ENCODE measurements around the gene G3BP2.

The G3BP2 gene

GRCh38 chr4:75637827-75638226 lies 35.4 kb downstream of the G3BP2 start:
- DNase-seq (ENCODE audit: low read depth): no peak

GRCh38 chr4:75637176-75637575 lies 36.0 kb downstream of the G3BP2 start:
- no peak for DNase-seq (ENCODE audit: low read depth)

- no peak for DNase-seq (ENCODE audit: low read depth)
Measured at GRCh38 chr4:75634951-75635350, 38.3 kb downstream of the G3BP2 start.

GRCh38 chr4:75634281-75634680 lies 38.9 kb downstream of the G3BP2 start:
- no peak for DNase-seq (ENCODE audit: low read depth)

DNA sequence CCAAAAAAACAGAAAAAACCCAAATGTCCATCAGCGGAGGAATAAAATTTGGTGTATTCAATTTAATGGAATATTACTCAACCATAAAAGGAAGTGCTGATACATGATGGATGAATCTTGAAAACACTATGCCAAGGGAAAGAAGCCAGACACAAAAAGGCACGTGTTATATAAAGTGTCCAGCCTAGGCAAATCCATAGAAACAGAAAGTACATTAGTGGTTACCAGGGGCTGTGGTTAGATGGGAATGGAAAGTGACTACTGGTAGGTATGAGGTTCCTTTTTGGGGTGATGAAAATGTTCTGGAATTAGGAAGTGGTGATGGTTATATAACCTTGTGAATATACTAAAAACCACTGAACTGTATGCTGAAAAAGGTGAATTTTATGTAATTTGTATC lies 39.4 kb downstream of the G3BP2 start:
- no peak for DNase-seq (ENCODE audit: low read depth)

DNA sequence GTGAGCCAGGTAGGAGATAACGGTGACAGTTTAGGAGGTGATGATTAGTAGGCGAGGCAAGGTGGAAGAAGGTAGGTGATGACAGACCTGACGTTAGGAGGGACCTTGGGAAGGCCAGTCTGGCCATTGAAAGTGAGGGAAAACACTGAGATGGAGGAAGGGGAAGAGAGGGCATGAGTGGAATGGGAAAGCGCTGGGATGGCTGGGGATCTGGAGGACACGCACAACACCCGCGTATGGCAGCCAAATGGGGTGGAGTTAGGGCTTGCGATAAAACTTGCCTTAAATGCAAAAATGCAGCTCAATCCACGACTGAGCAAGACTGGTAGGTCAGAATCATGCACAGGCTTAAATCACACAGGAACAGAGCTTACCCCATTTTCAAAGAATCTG lies 42.3 kb downstream of the G3BP2 start:
- no peak for DNase-seq (ENCODE audit: low read depth)

DNA sequence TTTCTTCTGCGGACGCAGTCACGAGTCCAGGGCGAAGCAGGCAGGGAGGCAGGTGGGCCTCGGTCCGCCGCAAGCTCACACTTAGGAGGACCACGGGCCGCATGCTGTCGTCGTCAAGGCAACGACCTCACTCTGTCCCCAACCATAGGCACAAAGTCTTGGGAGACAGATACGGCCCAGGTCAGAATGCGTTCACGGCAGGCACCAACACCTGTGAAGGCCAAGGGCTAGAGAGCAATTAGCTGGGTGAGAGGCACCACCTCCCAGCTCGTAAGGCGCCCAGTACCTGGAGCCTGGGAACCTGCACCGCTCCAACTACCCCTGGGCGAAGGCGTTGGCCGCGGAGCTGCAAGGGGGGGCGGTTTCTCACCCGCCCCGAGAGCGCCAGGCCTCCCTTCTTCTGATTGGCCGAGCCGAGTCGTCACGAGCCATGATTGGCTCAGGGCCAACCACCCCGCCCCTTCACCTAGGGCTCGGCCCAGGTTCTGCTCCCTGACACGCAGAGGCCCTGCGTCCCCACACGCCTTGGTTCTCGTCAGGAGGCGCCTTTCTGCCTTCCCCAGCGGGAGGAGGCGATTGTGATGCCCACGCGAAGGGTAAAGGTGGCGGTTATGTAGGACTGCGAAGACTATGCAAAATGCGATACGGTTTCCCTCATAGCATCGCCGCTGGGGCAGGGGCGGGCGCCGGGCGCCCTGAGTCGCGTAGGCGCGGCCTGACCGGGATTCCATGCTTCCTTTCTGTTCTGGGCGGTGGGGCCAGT lies 42.9 kb downstream of the G3BP2 start, which contains the start of gene CDKL2:
Gene CDKL2, minus strand, starts transcription at position 355 of the 763 bp plus-strand sequence. CDS start 4,540 bp downstream, outside the sequence.
- DNase-seq (ENCODE audit: low read depth): peak; percentile 92

DNA sequence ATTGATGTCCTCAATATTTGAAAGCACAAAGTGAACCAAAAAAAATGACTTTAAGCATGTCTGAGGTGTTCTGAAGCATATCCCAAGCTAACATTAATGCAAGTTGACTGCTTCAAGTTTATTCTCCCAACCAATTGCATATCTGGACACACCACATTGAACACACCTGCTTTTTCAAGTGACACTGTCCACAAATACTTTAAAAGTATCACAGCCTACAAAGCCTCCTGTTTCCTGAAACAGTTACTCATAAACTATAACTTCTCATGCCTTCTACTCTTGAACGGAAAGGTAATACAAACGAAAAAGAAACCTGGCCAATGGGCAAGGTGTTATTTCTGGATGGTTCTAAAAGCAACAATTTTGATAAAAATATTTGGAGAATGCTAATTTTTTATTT lies 44.0 kb downstream of the G3BP2 start:
- DNase-seq (ENCODE audit: low read depth): no peak

DNA sequence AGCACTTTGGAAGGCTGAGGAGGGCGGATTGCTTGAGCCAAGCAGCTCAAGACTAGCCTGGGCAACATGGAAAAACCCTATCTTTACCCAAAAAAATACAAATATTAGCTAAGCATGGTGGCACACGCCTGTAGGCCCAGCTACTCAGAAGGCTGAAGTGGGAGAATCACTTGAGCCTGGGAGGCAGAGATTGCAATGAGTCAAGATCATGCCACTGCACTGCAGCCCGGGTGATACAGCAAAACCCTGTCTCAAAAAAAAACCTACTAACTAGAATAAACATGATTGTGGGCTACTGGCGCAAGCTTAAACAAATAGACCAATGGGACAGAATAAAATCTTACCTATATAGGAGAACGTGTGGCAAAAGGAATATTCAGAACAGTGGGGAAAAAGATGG lies 50.2 kb downstream of the G3BP2 start:
- no peak for DNase-seq (ENCODE audit: low read depth)

GRCh38 chr4:75621715-75622114 lies 51.5 kb downstream of the G3BP2 start:
- DNase-seq (ENCODE audit: low read depth): no peak

DNA sequence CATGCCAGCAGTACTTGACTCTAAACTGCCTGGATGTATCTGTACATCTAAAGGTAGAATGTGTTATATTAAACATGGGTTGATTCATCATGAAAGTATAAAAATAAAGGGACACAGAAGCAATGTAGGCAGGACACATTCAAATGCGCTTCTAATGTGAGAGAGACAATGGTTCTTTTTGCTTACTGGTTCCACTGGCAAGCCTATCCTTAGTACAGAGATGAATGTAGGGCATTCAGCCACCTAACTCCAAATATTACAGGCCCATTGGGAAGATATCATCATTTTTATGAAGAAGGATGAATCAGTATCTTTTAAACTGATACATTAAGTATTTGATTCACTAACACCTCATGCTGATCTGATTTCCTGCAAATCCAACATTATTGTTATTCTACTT lies 60.9 kb downstream of the G3BP2 start:
- no peak for DNase-seq (ENCODE audit: low read depth)

GRCh38 chr4:75605928-75606327 lies 67.3 kb downstream of the G3BP2 start:
- no peak for DNase-seq (ENCODE audit: low read depth)

GRCh38 chr4:75599647-75600046 lies 73.6 kb downstream of the G3BP2 start:
- DNase-seq (ENCODE audit: low read depth): no peak

DNA sequence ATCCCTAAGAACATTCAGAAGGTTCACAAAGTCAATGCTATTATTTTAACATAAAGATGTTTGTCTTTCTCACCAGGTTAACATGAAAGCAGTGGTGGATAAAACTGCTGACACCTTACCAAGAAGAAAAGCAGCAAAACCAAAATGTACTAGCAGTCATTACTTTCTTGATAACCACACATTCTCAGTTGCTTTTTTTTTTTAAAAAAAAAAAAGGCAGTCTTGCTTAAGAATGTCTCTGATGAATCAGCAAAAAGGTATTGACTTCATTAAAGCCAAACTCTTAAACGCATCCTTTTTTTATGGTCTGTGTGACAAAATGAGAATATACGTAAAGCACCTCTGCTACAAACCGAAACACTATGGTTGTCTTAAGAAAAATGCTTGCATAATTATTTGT lies 74.8 kb downstream of the G3BP2 start:
- DNase-seq (ENCODE audit: low read depth): no peak

- DNase-seq (ENCODE audit: low read depth): no peak
Measured at GRCh38 chr4:75596061-75596460, 77.2 kb downstream of the G3BP2 start.

DNA sequence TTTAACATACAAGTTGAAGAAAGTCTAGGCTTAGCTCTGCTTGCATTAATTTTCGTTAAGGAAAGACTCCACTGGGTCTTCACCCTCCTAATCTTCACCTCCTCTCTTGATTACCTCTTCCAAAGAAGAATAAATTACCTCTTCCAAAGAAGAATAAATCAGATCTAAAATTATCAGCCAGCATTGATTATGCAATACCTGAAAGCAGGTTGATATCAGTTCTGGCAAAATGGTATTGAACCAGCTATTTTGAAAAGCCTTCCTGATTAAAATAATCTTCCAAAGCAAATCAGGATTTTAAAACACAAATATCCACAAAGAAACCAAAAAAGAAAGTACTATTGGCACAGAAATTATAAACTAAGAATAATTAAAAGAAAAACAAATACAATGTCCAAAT lies 79.8 kb downstream of the G3BP2 start:
- DNase-seq (ENCODE audit: low read depth): no peak

Data from T follicular helper cell (primary cell).